ENCODE measurements around the gene RAPGEF4.

Gene RAPGEF4

DNA sequence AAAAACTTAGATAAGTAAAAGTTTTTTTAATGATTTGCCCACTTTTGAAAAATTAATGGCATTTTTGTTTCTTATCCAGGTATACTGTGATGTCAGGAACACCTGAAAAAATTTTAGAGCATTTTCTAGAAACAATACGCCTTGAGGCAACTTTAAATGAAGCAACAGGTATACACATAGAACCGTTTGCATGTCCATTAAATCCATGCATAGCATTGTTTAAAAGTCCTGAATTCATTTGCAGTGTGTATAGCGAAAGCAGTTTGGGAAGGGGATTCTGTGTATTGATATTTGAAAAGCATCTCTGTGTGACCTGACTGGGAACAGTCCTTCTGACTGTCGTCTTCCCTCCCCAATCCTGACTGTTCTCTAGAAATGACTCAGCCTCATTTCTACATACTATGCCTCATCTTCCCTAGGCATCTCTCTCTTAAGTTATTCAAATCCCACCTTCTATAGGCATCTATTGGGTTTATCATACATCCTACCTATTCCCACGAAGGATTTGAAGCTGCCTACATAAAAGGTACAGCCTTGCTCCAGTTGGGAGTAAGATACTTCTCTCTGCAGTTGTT is 260.8 kb downstream of the RAPGEF4 start:
- ATAC-seq (ENCODE audit: insufficient read depth, low read depth) (no peak), DNase-seq (no peak)
- Histone ChIP-seq H2AFZ (ENCODE audit: low read depth, low read length) (no peak overlapping the region), H3K9ac (ENCODE audit: low read depth, low read length) (no peak overlapping the region), H3K4me3 (ENCODE audit: low read depth in 1 of 2, low read length in 2 of 2) (no peak overlapping the region), H3K27me3 (ENCODE audit: insufficient read depth, low read length, poor library complexity) (no peaks in the 10 kb centered on the region), H3K79me2 (ENCODE audit: insufficient read depth, low read length) (no peaks in the 10 kb centered on the region), H3K9me3 (ENCODE audit: insufficient read depth, low read length, severe bottlenecking) (no peaks in the 10 kb centered on the region), H4K20me1 (ENCODE audit: insufficient read depth, low read length) (no peaks in the 10 kb centered on the region), H3K36me3 (ENCODE audit: insufficient read depth, low read length) (no peaks in the 10 kb centered on the region), H3K27ac (ENCODE audit: low read length) (no peak overlapping the region), H3K4me2 (ENCODE audit: insufficient read depth, low read length) (no peak overlapping the region), H3K4me1 (ENCODE audit: insufficient read depth, low read length) (no peaks in the 10 kb centered on the region)
- TF ChIP-seq EZH2 (IDR thresholded peaks at IDR 0.05; ENCODE audit: borderline replicate concordance, low read depth, low read length, severe bottlenecking): no peak
- TF ChIP-seq, protein P1, sequence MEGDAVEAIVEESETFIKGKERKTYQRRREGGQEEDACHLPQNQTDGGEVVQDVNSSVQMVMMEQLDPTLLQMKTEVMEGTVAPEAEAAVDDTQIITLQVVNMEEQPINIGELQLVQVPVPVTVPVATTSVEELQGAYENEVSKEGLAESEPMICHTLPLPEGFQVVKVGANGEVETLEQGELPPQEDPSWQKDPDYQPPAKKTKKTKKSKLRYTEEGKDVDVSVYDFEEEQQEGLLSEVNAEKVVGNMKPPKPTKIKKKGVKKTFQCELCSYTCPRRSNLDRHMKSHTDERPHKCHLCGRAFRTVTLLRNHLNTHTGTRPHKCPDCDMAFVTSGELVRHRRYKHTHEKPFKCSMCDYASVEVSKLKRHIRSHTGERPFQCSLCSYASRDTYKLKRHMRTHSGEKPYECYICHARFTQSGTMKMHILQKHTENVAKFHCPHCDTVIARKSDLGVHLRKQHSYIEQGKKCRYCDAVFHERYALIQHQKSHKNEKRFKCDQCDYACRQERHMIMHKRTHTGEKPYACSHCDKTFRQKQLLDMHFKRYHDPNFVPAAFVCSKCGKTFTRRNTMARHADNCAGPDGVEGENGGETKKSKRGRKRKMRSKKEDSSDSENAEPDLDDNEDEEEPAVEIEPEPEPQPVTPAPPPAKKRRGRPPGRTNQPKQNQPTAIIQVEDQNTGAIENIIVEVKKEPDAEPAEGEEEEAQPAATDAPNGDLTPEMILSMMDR (IDR thresholded peaks at IDR 0.05; ENCODE audit: borderline replicate concordance, extremely low read depth, low read length, poor library complexity, severe bottlenecking): no peak

GRCh38 chr2:172997031-172997430 is 261.4 kb downstream of the RAPGEF4 start:
- Histone ChIP-seq H3K4me2 (ENCODE audit: insufficient read depth, low read length) (no peak overlapping the region), H2AFZ (ENCODE audit: low read depth, low read length) (no peak overlapping the region), H3K4me1 (ENCODE audit: insufficient read depth, low read length) (no peaks in the 10 kb centered on the region), H4K20me1 (ENCODE audit: insufficient read depth, low read length) (no peaks in the 10 kb centered on the region), H3K4me3 (ENCODE audit: low read depth in 1 of 2, low read length in 2 of 2) (no peak overlapping the region), H3K9ac (ENCODE audit: low read depth, low read length) (no peak overlapping the region), H3K79me2 (ENCODE audit: insufficient read depth, low read length) (no peaks in the 10 kb centered on the region), H3K9me3 (ENCODE audit: insufficient read depth, low read length, severe bottlenecking) (no peaks in the 10 kb centered on the region), H3K27me3 (ENCODE audit: insufficient read depth, low read length, poor library complexity) (no peaks in the 10 kb centered on the region), H3K36me3 (ENCODE audit: insufficient read depth, low read length) (no peaks in the 10 kb centered on the region), H3K27ac (ENCODE audit: low read length) (no peak overlapping the region)
- DNase-seq (no peak), ATAC-seq (ENCODE audit: insufficient read depth, low read depth) (no peak)
- TF ChIP-seq, protein P1 (IDR thresholded peaks at IDR 0.05; ENCODE audit: borderline replicate concordance, extremely low read depth, low read length, poor library complexity, severe bottlenecking): no peak
- TF ChIP-seq EZH2 (IDR thresholded peaks at IDR 0.05; ENCODE audit: borderline replicate concordance, low read depth, low read length, severe bottlenecking): no peak

- Histone ChIP-seq H3K4me3 (ENCODE audit: low read depth in 1 of 2, low read length in 2 of 2) (no peak overlapping the region), H4K20me1 (ENCODE audit: insufficient read depth, low read length) (no peaks in the 10 kb centered on the region), H3K4me2 (ENCODE audit: insufficient read depth, low read length) (no peak overlapping the region), H3K27ac (ENCODE audit: low read length) (no peak overlapping the region), H3K4me1 (ENCODE audit: insufficient read depth, low read length) (no peaks in the 10 kb centered on the region), H3K9me3 (ENCODE audit: insufficient read depth, low read length, severe bottlenecking) (no peaks in the 10 kb centered on the region), H3K9ac (ENCODE audit: low read depth, low read length) (no peak overlapping the region), H2AFZ (ENCODE audit: low read depth, low read length) (no peak overlapping the region), H3K79me2 (ENCODE audit: insufficient read depth, low read length) (no peaks in the 10 kb centered on the region), H3K27me3 (ENCODE audit: insufficient read depth, low read length, poor library complexity) (no peaks in the 10 kb centered on the region), H3K36me3 (ENCODE audit: insufficient read depth, low read length) (no peaks in the 10 kb centered on the region)
- ATAC-seq (ENCODE audit: insufficient read depth, low read depth) (no peak), DNase-seq (no peak)
- TF ChIP-seq EZH2 (IDR thresholded peaks at IDR 0.05; ENCODE audit: borderline replicate concordance, low read depth, low read length, severe bottlenecking): no peak
- TF ChIP-seq, protein P1 (IDR thresholded peaks at IDR 0.05; ENCODE audit: borderline replicate concordance, extremely low read depth, low read length, poor library complexity, severe bottlenecking): no peak
Observed at GRCh38 chr2:172998547-172999272, 263.1 kb downstream of the RAPGEF4 start.

Data from DND-41 (cell line).